MCF 10A (cell line): ENCODE data around the gene COL4A6. TPM values are rescaled to one million over a fixed set of nuclear protein-coding genes. Genes with fewer than 3 reads are reported as not detected.

Experiments used
- BruUV-seq: library from RNA; stranded (reverse); fragments of 400-500 nt; replicated peaks from 2 replicates; lab custom pipeline; 2021; lab: Mats Ljungman, UMichigan
- CTCF ChIA-PET: fragments of 300-600 bp; sonication (Branson Sonifier 250); formaldehyde crosslinking; extraction: SDS; loops from one replicate; lab custom pipeline; 2021; ENCODE audit warnings: antibody characterized with exemption, inconsistent platforms; lab: Yijun Ruan, JAX
- POLR2A ChIA-PET: fragments of 300-600, 350-650 bp; sonication (Branson Sonifier 250); formaldehyde crosslinking; extraction: SDS; loops from one replicate; lab custom pipeline; 2020; ENCODE audit warnings: antibody characterized with exemption, inconsistent platforms; lab: Yijun Ruan, JAX
- DNase-seq: peaks from one replicate; pipeline ENCODE4 v3.0.0-alpha.2; 2018; ENCODE audit not compliant: unreplicated experiment
- H3K27ac Mint-ChIP-seq: one replicate; pipeline ENCODE4 v1.8.0; 2022; ENCODE audit warnings: mild to moderate bottlenecking, low read depth, mixed read lengths; ENCODE audit not compliant: unreplicated experiment
- H3K27me3 Mint-ChIP-seq: one replicate; pipeline ENCODE4 v1.8.0; 2022; ENCODE audit warnings: mixed read lengths; ENCODE audit not compliant: insufficient read depth, unreplicated experiment
- H3K36me3 Mint-ChIP-seq: one replicate; pipeline ENCODE4 v1.8.0; 2022; ENCODE audit warnings: mild to moderate bottlenecking, moderate library complexity, mixed read lengths; ENCODE audit not compliant: insufficient read depth, unreplicated experiment
- H3K4me1 Mint-ChIP-seq: one replicate; pipeline ENCODE4 v1.8.0; 2022; ENCODE audit warnings: mixed read lengths; ENCODE audit not compliant: insufficient read depth, unreplicated experiment
- H3K4me3 Mint-ChIP-seq: one replicate; pipeline ENCODE4 v1.8.0; 2022; ENCODE audit warnings: mild to moderate bottlenecking, moderate library complexity, mixed read lengths; ENCODE audit not compliant: unreplicated experiment
- H3K9me3 Mint-ChIP-seq: one replicate; pipeline ENCODE4 v1.8.0; 2022; ENCODE audit warnings: mixed read lengths; ENCODE audit not compliant: unreplicated experiment
- CTCF ChIP-seq: fragments of 200-600 bp; IDR thresholded peaks from one replicate; pipeline ENCODE4 v1.8.0; 2022; ENCODE audit warnings: antibody characterized with exemption, mild to moderate bottlenecking; ENCODE audit not compliant: unreplicated experiment
- intact Hi-C: fragments of 100-400 bp; cut with micrococcal nuclease; formaldehyde crosslinking; loops from 2 replicates; pipeline ENCODE4 v1.14.1; 2022
- total RNA-seq: library from RNA; stranded (reverse); gene quantifications from 2 replicates; pipeline ENCODE4 v1.2.3, GENCODE V29; 2022

Gene COL4A6
- total RNA-seq, 1 experiment from 2014 or later: 58.3 TPM

GRCh38 chrX:108268434-108269080, 169.7 kb downstream of the COL4A6 start:
- CTCF ChIA-PET: interaction anchor here (1.1 to 1.9 kb wide), 3 partner anchors 9 to 44 kb away, joined by 3 to 6 read pairs (median 5); no protein-coding TSS in a partner anchor
- TF ChIP-seq CTCF: no peak
- peak overlapping the region; percentile 93 for H3K27ac Mint-ChIP-seq
- H3K9me3 Mint-ChIP-seq: no peaks in the 10 kb centered on the region
- intact Hi-C loops: no loop called here
- POLR2A ChIA-PET: interaction anchor here (0.7 to 3.8 kb wide), 11 partner anchors 8 to 176 kb away, joined by 3 to 42 read pairs (median 4); partner anchors contain the start of genes COL4A5 and COL4A6
- no TSS peak for BruUV-seq
- peak; percentile 68 for DNase-seq
- peaks cover 6% of the 10 kb centered on the region for H3K36me3 Mint-ChIP-seq
- peaks cover 69% of the 10 kb centered on the region for H3K27me3 Mint-ChIP-seq
- H3K4me3 Mint-ChIP-seq: no peak overlapping the region
- peaks cover 44% of the 10 kb centered on the region for H3K4me1 Mint-ChIP-seq

- peaks cover 65% of the 10 kb centered on the region for H3K27me3 Mint-ChIP-seq
- no TSS peak for BruUV-seq
- no peak for DNase-seq
- peaks cover 6% of the 10 kb centered on the region for H3K36me3 Mint-ChIP-seq
- no peak for TF ChIP-seq CTCF
- H3K4me3 Mint-ChIP-seq: no peak overlapping the region
- H3K4me1 Mint-ChIP-seq: peaks cover 44% of the 10 kb centered on the region
- ChIA-PET POLR2A (interaction anchor here (0.9 to 3.8 kb wide), 9 partner anchors 8 to 172 kb away, joined by 3 to 42 read pairs (median 4); partner anchors contain the start of genes COL4A5 and COL4A6), CTCF (interaction anchor here (0.6 to 2.1 kb wide), 2 partner anchors 43 to 83 kb away, joined by 3 to 10 read pairs; no protein-coding TSS in a partner anchor)
- intact Hi-C loops: no loop called here
- H3K27ac Mint-ChIP-seq: no peak overlapping the region
- H3K9me3 Mint-ChIP-seq: no peaks in the 10 kb centered on the region
Measured at GRCh38 chrX:108267557-108267956, 170.7 kb downstream of the COL4A6 start.

- peaks cover 35% of the 10 kb centered on the region for H3K27me3 Mint-ChIP-seq
- ChIA-PET POLR2A (interaction anchor here (1.0 kb wide), 1 partner anchor 175 kb away, joined by 4 read pairs; the partner anchor contains the start of gene COL4A5), CTCF (interaction anchor here (0.6 kb wide), 1 partner anchor 549 kb away, joined by 3 read pairs; no protein-coding TSS in a partner anchor)
- DNase-seq: no peak
- H3K9me3 Mint-ChIP-seq: no peaks in the 10 kb centered on the region
- TF ChIP-seq CTCF: no peak
- H3K4me3 Mint-ChIP-seq: no peak overlapping the region
- intact Hi-C loops: no loop called here
- no peak overlapping the region for H3K27ac Mint-ChIP-seq
- BruUV-seq: no TSS peak
- peaks cover 8% of the 10 kb centered on the region for H3K36me3 Mint-ChIP-seq
- peaks cover 35% of the 10 kb centered on the region for H3K4me1 Mint-ChIP-seq
Measured at GRCh38 chrX:108264376-108264775, 173.8 kb downstream of the COL4A6 start.

- H3K4me1 Mint-ChIP-seq: peaks cover 25% of the 10 kb centered on the region
Measured at GRCh38 chrX:108261549-108262203, 176.5 kb downstream of the COL4A6 start.

More at GRCh38 chrX:108261549-108262203, 176.5 kb downstream of the COL4A6 start:
- Mint-ChIP-seq H3K27ac (peak overlapping the region; percentile 81), H3K4me3 (no peak overlapping the region), H3K27me3 (peaks cover 47% of the 10 kb centered on the region), H3K9me3 (no peaks in the 10 kb centered on the region), H3K36me3 (peaks cover 15% of the 10 kb centered on the region)
- BruUV-seq: TSS peak; percentile 39
- ChIA-PET POLR2A (interaction anchor here (0.7 to 4.8 kb wide), 19 partner anchors 9 to 180 kb away, joined by 3 to 33 read pairs (median 5); partner anchors contain the start of genes COL4A5 and COL4A6), CTCF (interaction anchor here (0.6 to 0.8 kb wide), 3 partner anchors 38 to 1415 kb away, joined by 3 read pairs; no protein-coding TSS in a partner anchor)
- DNase-seq: peak; percentile 92
- intact Hi-C loops: no loop called here
- TF ChIP-seq CTCF: no peak
